Stimulated activated CD8-positive, alpha-beta memory T cell treated with anti-CD3 and anti-CD28 coated beads, Interleukin-15, amount 100 ng/mL, for 1 hour (primary cell): ENCODE data around the gene GPR39.

Experiments used
- DNase-seq: peaks from one replicate; pipeline ENCODE4 v3.0.0-alpha.2; 2020; ENCODE audit warnings: low read depth

GPR39 gene

DNA sequence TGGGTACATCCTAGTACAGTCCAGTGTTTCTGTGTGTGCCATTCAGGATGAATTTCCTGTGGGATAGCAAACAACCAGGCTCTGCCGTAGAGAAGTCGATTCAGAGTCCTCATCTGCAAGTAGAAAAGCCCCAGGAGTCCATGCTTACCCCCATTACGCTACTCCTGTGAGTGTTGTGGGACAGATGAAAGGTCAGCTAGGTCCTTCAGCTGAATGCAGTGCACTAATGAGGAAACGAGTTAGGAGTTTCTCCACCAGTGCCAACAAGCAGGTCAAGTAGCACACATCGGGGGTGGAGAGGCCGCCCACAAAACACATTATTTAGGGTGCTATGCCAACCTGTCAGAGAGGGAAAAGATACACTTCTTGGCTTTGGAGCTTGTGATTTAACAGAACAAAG is 2.5 kb upstream of the GPR39 start:
- no peak for DNase-seq

DNA sequence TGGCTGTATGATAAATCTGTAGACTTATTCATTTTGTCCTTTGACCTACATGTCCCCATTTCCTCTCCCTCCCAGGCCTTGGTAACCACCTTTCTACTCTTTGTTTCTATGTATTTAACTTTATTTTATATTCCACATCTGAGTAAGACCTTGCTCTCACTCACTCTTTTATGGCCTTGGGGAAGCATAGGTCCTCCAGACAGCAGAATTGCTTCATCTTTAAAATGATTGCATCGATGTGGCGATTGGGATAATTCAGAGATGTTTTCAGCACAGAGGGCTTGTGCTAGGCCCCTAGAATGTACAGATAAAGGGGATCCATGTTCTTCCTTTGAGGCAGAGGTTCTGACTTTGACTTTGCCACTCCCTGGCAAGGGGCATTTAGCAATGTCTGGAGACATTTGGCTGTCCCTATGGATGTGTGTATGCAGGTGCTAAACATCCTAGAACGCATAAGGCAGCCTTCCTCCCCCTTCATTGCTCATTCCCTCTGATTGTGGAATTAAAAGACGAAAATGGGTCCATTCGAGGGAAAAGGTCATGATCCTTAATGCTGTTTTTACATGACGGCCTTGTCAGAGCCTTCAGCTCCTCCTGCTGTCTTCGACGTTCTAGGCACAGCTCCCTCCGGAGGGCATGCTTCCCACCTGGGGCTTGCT is 1.2 kb upstream of the GPR39 start:
- DNase-seq = no peak

DNA sequence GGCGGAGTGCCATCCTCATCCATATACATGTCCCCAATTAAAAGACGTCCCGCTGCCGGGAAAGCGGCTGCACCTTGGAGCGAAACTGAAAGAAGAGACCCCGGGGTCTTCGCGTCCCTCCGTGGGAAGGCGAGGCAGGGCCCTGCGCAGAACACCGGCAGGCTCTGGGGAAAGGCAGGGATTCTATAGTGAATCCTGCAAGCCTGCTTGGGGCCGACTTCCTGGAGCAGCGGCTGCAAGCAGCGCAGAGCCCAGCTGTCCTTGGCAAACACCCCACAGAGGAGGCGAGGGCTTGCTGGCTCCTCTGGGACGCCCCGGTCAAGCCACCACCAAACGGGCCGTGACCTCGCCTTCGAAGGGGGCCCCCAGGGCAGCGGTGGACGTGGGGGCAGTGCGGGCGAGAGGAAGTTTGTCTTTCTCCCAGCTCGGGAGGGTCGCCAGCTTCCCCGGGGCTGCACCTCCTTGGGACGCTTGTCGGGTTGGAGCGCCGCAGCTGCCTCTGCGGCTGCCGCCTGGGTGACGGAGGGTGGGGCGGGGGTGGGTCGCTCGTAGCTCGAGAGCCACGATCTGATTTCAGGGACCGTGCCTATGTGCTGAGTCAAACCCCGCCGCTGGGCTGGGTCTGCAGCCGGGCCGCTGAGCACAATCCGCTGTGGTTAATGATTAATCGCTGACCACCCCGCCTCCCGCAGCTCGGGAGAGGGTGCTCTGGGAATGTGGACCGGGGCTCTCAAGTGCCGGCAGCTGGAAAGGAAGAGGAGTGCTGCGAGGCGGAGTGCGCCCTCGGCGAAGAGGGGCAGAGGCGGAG is 486 bp upstream of the GPR39 start:
- DNase-seq = no peak

DNA sequence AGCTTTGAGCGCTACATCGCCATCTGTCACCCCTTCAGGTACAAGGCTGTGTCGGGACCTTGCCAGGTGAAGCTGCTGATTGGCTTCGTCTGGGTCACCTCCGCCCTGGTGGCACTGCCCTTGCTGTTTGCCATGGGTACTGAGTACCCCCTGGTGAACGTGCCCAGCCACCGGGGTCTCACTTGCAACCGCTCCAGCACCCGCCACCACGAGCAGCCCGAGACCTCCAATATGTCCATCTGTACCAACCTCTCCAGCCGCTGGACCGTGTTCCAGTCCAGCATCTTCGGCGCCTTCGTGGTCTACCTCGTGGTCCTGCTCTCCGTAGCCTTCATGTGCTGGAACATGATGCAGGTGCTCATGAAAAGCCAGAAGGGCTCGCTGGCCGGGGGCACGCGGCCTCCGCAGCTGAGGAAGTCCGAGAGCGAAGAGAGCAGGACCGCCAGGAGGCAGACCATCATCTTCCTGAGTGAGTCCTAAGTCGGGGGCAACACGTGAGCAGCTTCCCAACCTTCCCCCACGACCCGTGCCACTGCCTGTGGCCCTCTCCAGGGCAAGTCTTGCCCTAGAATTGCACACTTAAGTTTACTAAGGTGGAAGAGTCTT is 928 bp downstream of the GPR39 start:
- no peak for DNase-seq

DNA sequence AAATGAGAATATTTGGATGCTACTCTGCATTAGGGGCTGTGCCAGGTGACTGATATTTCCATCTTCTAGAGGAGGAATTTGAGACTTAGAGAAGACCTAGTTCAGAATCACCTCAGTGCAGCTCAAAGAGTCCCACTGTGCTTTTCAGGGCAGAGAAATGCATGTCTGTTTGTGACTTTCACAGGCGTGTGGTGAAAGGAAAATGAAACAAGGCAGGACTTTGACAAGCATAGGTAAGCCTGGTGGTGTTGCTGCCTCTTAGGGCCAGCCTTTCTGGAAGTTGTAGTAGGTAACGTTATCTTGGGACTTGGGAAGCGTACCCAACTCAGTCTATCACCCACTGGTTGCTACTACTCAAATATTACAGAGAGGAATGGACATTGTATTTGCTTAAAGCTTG is 2.6 kb downstream of the GPR39 start:
- DNase-seq = no peak

DNA sequence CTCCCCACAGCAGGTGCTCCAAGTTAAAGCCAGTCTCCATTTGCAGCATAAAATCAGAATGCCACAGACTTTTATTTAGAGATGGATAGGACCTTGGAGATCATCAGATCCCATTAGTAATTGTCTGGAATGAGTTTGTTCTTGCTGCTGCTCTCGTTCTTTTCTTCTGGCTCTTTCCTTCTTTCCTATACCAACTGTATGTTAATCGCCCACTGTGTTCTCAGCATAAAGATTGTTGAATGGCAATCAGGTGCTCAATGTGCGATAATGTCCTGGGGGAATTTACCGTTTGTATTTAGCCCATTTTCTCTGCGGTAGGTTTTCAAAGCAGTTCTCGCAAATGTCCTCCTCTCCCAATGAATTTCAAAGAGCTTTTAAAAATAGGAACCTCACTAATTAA is 3.3 kb downstream of the GPR39 start:
- DNase-seq = no peak

DNA sequence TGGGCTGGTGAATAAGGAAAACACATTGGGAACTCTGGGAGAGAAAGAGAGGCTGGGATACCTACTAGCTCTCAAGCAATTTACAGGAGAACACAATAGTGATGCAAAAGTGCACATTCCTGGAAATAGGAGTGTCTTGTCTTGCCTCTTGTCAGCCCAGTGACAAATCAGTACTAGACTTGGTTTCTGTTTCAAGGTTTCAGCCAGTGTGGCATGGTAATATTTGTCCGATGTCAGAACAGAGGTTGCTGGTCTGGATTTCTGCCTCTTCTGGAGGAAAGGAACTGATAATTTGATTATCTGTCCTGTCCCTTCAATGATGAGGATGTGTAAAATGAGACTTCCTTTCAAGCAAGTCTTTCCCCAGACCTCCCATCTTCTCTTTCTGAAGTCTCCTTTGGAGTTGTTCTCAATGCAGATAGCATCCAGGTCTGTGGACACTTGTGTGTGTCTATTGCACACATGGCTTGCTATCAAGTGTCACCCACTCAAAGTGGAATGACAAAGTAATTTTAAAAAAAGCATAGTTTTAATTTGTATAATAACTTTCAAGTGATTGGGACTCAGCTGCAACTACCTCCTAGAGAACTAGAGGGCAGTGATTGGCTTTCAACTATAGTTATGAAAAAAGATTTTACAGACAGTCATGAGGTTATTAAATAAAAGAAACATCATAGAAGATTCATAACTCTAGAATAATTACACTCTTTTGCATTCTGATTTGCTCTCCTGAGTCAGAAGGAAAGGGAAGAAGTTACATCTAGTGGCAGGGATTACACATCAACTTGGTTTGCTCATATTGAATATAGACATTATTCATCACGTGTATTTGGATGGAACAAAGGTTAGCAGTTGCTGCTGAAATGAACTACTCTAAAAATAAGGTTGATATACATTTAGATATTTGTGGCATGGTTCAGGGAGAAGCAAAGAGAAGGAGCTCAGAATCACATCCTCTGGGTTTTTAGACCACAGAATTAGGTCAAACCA is 4.5 kb downstream of the GPR39 start:
- no peak for DNase-seq

DNA sequence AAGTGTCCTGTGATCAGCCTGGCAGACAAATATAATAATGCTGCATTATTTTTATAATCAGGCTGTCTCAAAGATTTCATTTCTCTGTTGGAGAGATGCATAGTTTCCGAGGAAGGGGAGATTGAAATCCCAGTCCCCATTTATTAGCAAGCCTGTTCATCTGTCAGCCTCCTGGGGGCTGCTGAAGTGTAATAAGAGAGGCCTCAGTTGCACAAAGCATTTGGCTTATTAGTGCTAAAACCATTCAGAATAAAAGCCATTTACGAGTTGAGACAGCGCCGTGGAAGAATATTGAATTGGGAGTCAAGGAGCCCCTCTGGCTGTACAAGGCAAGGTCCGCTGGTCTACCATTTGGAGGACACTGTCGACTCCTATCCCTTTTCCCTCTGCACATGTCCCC is 6.1 kb downstream of the GPR39 start:
- DNase-seq = no peak

DNA sequence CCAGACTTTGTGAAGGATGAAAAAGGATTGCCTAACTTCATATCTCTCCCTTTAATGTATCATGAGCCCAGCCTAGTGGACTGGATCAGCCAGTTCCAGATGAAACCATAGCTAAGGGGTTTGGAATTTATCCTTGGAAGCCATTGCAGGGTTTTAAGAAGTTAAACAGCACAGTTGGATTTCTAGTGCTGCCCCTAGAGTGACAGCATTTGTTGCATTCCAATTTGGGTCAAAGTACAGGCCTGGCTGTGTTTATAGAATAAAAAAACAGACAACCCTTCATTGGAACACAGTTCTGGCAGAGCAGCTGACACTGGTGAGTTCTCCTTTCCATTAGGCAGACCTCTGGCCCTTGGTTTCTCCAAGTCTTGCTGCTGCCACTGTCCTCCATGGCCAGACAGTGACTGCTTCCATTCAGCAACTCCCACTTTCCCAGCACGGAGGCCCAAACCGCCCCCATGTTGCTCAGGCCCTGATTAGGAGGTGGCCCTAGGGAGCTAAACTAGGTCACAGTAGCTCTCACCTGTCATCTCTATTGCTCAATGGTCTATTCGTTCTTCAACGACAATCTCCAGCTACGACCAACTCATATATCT is 8.0 kb downstream of the GPR39 start:
- no peak for DNase-seq

DNA sequence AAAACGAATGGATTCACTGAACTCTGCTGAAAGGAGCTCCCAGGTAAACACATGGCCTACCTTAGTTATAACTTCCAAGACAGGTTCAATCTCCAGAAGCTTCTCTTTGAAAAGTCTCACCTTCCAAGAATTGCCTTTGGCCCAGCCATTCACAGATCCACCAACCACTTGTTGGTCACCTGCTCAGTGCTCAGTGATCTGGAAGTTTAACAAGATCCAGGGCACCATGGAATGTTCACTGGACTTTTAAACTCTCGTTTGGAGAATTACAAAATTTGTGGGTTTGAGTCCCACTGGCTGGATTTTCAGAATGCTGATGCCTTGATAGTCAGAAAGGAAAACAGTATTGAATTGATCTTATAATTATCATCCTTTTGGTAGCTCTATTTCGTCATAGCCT is 9.4 kb downstream of the GPR39 start:
- no peak for DNase-seq

DNA sequence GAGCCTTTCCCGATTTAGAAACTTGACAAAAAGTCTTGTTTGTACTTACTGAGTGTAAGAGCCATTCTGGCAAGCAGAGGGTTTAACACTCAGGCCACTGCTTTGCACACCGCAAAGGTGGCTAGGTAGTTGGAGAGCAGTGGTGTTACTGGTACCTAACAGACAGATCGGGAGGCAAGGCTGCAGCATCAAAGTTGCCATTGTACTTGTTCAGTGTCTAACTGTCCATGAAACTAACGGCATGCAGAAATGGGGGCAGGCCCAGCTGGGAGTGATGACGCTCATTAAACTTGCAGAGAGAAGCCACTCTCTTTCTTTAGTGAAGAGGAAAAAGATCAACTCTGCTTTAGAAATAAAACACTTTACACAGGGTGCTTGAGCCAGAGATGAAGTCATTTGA is 10.1 kb downstream of the GPR39 start:
- DNase-seq = no peak

DNA sequence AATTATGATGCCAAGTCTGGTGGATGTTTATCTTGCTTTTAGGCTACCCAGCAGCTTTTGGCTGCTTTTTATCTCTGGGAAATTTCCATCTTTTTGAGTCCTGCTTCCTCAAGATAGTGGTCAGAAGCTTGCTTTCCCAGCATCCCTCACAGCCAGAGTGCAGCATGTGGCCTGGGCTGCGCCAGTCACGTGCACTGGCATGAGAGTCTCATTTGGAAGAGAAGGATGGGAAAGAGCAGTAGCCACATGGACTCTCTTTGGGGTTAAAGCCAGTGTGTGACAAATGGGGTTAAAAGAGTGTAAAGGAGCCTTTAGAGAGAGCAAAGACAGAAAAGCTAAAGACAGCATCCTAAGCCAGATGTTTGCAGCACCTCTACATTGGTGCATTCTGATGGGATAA is 12.7 kb downstream of the GPR39 start:
- no peak for DNase-seq

DNA sequence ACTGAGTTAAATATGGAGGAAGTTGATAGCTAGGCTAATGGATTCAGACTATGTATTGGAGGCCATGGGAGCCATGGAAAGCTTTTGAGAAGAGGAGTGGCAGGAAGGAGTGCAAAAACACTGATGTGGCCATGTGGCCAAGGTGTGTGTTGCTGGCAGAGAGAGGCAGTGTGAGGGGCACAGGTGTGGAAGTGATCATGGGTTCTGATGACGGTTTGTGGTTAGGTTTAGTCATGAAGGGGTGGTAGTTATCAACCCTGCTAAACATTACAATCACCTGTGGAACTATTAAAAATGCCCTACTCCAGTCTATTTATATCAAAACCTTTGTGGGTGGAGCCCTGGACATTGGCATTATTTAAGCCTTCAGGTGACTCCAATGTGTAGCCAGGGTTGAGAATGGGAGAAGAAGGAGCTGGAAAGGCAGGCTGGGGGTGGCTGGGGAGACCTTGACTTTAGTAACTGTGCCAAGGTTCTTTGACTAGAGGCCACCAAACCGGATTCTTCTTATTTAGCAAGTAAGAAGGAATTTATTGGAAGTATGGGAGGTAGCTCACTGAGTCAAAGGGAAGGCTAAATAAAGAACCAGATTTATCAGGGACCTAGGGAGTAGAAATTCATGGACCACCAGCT is 13.5 kb downstream of the GPR39 start:
- no peak for DNase-seq

DNA sequence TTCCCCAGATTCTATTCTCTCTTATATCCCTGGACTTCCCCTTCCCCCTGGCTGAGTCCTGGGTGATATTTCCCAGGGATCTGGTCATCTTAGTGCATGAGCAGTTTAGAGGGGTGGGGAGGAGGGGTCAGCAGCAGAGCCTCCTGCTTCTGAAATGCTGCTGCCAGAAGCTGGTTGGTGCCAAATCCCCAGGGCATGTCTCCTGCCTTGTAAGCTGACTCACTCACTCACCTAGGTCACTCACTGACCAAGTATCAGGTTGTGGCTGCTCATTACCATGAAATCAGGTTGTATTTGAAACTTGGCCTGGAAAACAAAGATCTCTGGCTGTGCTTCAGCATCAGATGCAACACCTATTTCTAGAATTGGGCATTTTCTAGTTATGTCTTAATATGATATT is 14.3 kb downstream of the GPR39 start:
- no peak for DNase-seq

DNA sequence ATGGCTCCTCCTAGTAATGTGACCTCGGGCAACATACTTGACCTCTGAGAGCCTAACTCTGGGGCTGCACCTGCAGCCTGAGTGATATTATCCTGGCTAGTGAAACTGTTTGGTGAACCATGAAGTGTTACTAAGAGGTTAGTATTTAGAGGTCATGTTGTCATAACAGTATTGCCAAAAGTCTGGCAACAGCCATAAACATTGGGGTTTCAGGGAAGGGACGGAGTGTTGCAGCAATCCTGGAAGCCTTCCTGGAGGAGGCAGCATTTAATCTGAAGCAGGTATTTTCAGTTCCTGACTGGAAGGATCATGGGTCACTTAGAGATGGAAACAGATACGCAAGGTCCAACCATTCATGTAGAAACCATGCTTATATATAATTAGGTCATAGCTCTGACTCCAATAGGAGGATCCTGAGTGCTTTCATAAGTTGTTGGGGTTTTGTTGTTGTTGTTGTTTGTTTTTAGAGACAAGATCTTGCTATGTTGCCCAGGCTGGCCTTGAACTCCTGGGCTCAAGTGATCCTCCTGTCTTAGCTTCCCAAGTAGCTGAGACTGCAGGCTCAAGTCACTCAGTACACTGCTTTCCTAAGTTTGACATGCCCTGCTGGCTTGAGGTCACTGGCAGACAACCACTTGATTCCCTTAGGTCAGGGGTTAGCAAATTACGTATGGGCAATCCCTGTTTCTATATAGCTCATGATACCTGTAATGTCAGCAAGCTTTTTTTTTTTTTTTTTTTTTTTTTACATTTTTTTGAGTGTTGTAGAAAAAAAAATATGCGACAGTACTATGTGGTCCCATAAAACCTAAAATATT is 21.5 kb downstream of the GPR39 start:
- no peak for DNase-seq

DNA sequence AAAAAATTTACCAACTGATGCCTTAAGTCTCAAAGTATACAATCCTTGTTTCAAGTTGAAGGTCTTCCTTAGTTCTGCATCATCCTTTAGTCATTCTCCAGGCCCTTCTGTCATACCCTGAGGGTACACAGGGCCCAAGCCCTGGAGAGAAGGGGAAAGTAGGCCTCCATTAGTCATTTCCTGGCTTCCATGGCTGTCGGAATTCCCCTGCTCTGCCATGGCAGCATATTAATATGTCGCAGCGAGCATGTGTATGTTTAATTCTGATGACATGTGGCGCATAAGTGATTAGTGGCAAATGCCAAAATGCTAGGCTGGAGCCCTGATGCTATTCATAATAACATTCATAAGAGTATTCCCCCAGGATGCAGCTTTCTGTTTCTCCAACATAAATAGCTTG is 22.1 kb downstream of the GPR39 start:
- no peak for DNase-seq

DNA sequence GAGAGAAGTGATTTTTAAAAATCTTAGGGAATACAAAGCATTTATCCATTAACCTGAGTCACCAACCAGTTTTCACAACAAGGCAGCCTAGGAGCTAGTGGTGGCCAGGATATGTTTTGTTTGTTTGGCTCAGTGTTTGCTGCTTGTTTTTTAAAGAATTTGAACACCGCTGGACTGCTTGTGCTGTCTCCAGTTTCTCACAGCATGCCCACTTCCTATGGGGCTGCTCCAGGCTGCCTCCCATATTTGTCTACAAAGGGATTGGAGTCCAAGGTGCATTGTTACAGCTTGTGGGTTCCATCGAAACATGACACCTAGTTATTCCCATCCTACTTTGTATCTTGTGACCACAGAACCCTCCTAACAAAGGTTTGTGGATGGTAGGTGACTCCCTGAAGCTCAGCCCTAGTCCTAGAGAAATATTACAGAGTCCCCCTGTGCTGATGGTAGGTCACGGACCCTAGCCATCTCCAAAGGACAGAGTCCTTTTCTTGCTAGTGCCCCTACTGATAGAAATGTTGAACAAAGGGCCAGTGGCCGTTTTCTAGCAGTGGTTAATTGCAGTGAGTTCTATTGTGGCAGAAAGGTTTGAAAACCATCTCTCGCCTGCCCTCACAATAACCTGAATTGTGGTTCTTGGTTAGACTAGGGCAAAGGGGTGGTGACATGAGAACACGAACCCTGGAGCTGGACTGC is 23.2 kb downstream of the GPR39 start:
- DNase-seq = no peak

DNA sequence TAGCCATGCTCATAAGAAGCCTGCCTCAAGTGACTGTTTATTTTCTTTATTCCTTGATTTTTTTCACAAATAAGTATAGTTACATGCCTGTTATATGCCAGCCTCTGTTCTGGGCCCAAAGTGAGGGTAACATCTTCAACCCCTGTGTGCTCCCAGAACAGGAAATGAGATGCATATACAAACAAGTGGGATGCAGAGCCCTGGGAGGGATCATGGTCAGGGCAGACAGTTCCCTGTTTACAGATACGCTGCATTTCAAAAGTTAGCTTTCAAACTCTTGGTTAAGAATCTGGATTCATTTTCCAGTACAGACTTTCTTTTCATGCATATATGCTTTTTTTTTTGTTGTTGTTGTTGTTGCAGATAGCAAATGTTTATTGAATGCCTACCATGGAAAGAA is 24.4 kb downstream of the GPR39 start:
- no peak for DNase-seq

DNA sequence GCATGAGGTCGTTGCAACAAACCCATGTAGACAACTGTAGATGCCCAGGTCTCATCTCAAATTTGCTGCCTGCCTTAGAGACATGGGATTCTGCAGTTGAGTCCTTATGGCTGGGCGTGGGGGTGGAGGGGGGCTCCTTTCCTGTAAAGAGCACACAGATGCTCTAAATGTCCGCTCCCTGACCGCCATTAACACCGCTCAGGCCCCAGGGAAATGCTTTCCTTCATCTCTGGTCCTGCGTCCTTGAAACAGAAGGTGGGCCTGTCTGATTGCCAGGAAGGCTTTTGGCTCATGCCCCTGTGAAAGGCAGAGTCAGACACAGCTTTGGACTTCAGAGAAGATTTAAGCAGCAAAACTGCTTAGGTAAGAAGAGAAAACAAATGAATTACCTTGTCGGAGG is 25.7 kb downstream of the GPR39 start:
- DNase-seq = no peak

DNA sequence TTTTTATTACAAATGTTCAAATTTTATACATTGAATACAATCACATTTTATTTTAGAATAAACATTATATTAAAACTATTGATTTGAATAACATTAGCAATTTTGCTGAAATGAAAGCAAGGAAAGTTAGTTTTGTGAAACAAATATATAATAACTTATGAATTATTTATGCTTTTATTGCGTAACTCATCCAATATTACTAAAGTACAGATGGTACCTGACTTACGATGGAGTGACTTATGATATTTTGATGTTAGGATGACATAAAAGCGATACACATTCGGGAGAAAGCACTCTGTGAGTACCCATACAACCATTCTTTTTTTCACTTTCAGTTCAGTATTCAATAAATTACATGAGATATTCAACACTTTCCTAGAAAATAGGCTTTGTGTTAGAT is 26.5 kb downstream of the GPR39 start:
- DNase-seq = no peak
